Ovary (tissue), 3 donors: Measurements from ENCODE around the gene NCF4.

Experiments
- CTCF ChIP-seq, 3 donors: fragments of 450-650 bp in 2 of 3; fragments of 200-600 bp in 1 of 3; IDR thresholded peaks; one replicate each; pipeline versions ENCODE4 v1.5.1 to v1.8.0; 2016 to 2022; ENCODE audit warnings: antibody characterized with exemption in 3 of 3, mild to moderate bottlenecking in 1 of 3
- POLR2A ChIP-seq: fragments of 450-650 bp; IDR thresholded peaks from one replicate; pipeline ENCODE4 v1.6.1; 2017; ENCODE audit warnings: antibody characterized with exemption, mild to moderate bottlenecking, moderate library complexity
- donor health status: DM: no; HTN: no; CAD: no.

GRCh38 chr22:36865346-36865745, 4.5 kb downstream of the NCF4 start:
- no peak for TF ChIP-seq CTCF (IDR thresholded peaks at IDR 0.05)
- no peak for TF ChIP-seq POLR2A
